NCI-H1105 (cell line): Measurements from ENCODE around the gene PEPD.

Experiments
- DNase-seq: peaks from one replicate; lab custom pipeline; 2025; lab: John Stamatoyannopoulos, UW

PEPD gene

DNA sequence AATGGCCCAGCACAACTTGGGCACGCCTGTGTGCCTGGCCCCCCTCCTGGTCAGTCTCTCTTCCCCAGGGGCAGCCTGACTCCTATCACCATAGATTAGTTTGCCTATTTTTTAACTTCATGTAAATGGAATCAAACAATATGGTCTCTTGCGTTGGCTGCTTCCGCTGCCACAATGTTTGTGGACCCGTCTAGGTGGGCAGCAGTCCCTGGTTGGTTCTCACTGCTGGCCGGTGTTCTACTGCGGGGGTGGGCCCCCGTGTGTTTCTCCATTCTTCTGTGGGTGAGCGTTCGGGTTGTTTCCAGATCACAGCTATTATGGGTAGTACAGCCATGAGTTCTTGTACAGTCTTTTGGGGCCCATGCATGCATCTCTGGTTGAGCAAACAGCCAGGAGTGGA is 100.8 kb downstream of the PEPD start:
- DNase-seq: no peak

DNA sequence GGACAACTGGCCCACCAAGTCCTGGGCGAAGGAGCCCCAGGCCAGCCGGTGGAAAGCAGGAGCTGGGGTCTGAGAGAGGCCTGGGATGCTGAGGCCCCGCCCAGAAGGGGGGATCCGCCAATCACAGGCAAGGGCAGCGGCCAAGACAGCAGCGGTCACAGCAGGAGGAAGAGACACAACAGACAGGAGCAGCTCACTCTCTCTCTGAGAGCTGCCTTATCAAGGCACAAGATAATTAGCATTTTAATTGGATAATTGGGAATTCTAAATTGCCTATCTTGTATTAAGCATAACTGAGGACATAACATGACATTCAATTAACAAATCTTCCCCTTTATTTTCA is 101.8 kb downstream of the PEPD start:
- no peak for DNase-seq

GRCh38 chr19:33418871-33419787 is 102.5 kb downstream of the PEPD start:
- DNase-seq: no peak

DNA sequence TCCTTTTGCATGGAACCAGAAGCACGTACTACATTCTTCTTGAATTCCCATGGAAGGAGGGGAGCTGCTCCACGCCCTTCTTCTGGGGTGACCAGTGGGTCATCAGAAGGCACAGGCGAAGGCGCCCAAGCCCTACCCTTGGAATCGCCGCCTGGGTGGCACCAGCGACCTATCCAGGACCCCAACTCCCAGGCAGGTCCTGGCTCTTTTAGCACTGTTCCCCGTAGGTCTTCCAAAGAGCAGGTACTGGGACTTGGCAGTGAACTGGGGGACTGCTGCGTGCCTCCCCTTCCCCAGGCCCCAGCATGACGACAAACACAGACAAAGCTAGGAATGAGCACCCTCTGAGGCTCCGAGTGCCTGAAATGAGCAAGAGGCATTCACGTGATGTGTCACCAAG is 103.1 kb downstream of the PEPD start:
- DNase-seq: no peak

- DNase-seq: no peak
These were observed 103.8 kb downstream of the PEPD start for GRCh38 chr19:33417751-33418150.

DNA sequence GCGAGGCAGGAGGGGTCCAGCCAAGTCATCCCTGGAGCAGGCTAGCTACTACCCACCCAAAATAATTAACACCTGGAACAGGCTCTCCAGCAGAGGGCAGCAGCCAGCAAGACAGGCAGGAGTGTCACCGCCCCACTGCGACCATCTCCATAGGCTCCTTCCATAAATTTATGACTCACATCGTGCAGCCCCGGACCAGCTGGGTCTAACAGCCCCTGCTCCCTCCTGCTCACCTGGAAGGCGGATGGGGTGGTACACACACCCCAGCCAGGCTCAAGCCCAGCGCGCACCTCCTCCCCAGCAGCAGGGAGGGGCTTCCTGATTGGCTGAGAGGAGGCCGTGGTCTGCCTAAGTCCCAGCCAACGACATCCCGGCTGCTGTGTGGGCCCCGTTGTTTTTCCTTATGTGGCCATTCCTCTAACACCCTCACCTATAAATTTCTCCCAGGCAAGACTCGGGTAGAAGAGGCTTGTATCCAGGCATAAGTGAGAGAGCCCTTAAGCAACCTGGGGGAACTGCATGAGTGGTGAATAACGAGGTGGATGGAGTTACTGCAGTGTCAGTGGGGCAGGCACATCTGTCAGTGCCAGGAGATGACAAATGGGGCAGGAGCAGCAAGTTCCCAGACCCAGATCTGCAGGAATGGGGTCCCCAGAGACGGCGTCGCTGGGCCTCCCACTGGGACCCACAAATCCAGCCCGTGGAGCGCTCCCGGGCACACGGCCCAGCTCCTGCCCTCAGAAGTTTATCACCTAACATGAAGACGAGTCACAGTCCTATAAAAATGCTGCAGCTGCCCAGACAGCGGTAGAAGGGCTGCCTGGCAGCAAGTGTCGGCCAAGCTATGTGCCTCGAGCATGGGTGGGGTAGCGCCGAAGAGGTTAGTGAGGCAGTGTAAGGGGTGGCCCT is 105.0 kb downstream of the PEPD start:
- peak; percentile 75 for DNase-seq

- DNase-seq: no peak
These were observed 106.7 kb downstream of the PEPD start for GRCh38 chr19:33414667-33415605.

- DNase-seq: no peak
These were observed 107.5 kb downstream of the PEPD start for GRCh38 chr19:33413868-33414666.

DNA sequence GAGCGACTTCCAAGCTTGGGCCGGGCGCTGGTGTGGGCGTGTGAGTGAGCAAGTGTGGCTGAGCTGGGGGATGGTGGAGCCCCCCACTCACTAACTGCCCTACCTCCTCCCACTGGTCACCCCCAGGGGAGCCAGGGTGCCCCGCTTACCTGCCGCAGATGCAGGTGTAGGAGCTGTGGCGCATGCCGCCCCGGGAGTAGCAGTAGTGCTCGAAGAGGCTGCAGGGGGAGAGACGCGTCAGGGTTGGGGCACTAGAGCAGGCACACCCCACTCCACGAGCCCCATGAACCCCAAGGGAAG is 108.2 kb downstream of the PEPD start:
- no peak for DNase-seq

- DNase-seq: no peak
These were observed 108.8 kb downstream of the PEPD start for GRCh38 chr19:33412601-33413425.

- DNase-seq: no peak
These were observed 109.9 kb downstream of the PEPD start for GRCh38 chr19:33411621-33412180.

- no peak for DNase-seq
These were observed 110.6 kb downstream of the PEPD start for GRCh38 chr19:33410915-33411401.

GRCh38 chr19:33409906-33410685 is 111.5 kb downstream of the PEPD start:
- DNase-seq: no peak

DNA sequence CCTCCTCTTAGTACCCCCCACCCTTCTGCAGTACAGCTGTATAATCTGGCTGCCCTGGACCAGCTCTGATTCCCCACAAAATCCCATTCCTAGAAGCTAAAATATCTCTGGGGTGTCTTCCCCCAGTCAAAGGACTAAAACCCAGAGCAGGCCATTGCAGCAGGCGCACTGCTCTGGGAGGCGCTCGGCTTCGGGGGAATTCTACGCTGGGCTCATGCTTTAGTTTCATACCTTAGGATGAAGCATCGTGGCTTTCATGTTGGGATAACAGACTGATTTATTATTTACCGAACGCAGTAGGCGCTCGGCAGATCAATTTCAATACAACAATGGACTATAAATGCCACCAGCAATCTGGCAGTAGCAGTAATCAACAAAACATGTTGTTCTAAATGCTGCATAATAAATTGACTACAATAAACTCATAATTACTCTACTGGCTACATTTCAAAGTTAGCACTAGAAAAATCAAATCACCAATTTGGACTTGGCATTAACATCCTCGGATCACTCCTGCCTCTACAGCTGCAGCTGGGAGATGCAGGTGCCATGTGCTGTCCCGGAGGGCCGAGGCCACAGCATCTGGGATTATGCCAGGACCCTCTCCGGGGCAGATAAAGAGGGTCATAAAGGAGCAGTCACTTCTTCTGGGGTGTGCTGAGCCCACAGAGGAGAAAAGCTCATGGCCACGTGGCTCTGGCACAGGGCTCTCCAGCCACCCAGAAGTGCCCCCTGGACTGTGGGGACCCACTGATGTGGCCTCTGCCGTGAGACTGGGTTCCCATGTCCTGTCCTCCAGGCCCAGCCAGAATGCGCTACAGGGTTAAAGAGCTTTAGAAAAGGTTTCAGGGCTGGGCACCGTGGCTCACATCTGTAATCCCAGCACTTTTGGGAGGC is 112.8 kb downstream of the PEPD start:
- DNase-seq: peak; percentile 56

DNA sequence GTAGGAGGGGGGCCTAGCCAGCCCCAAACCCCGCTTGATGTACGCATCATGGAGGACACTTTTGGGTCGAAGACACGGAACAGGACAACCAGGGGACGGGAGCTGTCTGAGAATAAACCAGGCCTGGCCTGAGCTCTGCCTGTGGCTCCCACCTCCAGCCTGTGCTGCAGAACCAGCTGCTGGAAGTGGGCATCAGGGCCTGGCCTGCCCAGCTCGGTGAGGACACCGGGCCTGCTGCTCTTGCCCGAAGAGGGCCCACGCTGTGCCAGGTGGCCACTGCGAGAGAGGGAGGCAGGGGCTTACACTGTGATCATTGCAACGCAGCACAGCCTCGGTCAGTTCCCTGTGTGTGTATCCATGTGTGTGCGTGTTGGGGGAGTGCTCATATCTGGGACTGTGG is 113.5 kb downstream of the PEPD start:
- no peak for DNase-seq

GRCh38 chr19:33407716-33408115 is 113.9 kb downstream of the PEPD start:
- no peak for DNase-seq

- no peak for DNase-seq
These were observed 114.4 kb downstream of the PEPD start for GRCh38 chr19:33407140-33407551.
